ENCODE measurements around the gene FFAR3.

The FFAR3 gene

GRCh38 chr19:35347171-35347929 lies 10.9 kb upstream of the FFAR3 start, which contains the start of gene FFAR1:
TSS of gene FFAR1 (plus strand) at chr19:35347902. CDS start at chr19:35351552, 3,650 bp downstream.
- peak; percentile 83 for DNase-seq (ENCODE audit: low spot score)

GRCh38 chr19:35347930-35348298 lies 10.3 kb upstream of the FFAR3 start:
- DNase-seq (ENCODE audit: low spot score): no peak
- no peak for TF ChIP-seq CTCF (IDR thresholded peaks at IDR 0.05; ENCODE audit: extremely low read depth, missing control alignments)

More at GRCh38 chr19:35347171-35347929, 10.9 kb upstream of the FFAR3 start, which contains the start of gene FFAR1:
- no peak for TF ChIP-seq CTCF (IDR thresholded peaks at IDR 0.05; ENCODE audit: extremely low read depth, missing control alignments)

GRCh38 chr19:35348911-35349611 lies 9.2 kb upstream of the FFAR3 start:
- no peak for TF ChIP-seq CTCF (IDR thresholded peaks at IDR 0.05; ENCODE audit: extremely low read depth, missing control alignments)
- peak; percentile 45 for DNase-seq (ENCODE audit: low spot score)

- TF ChIP-seq CTCF (IDR thresholded peaks at IDR 0.05; ENCODE audit: extremely low read depth, missing control alignments): no peak
Observed at GRCh38 chr19:35349614-35350521, 8.4 kb upstream of the FFAR3 start.

GRCh38 chr19:35350591-35350990 lies 7.7 kb upstream of the FFAR3 start:
- no peak for TF ChIP-seq CTCF (IDR thresholded peaks at IDR 0.05; ENCODE audit: extremely low read depth, missing control alignments)
- DNase-seq (ENCODE audit: low spot score): no peak

More at GRCh38 chr19:35349614-35350521, 8.4 kb upstream of the FFAR3 start:
- DNase-seq (ENCODE audit: low spot score): no peak

GRCh38 chr19:35351411-35352176 lies 6.7 kb upstream of the FFAR3 start:
- no peak for TF ChIP-seq CTCF (IDR thresholded peaks at IDR 0.05; ENCODE audit: extremely low read depth, missing control alignments)
- DNase-seq (ENCODE audit: low spot score): no peak
